ENCODE data around the gene ZNF415.

DNA sequence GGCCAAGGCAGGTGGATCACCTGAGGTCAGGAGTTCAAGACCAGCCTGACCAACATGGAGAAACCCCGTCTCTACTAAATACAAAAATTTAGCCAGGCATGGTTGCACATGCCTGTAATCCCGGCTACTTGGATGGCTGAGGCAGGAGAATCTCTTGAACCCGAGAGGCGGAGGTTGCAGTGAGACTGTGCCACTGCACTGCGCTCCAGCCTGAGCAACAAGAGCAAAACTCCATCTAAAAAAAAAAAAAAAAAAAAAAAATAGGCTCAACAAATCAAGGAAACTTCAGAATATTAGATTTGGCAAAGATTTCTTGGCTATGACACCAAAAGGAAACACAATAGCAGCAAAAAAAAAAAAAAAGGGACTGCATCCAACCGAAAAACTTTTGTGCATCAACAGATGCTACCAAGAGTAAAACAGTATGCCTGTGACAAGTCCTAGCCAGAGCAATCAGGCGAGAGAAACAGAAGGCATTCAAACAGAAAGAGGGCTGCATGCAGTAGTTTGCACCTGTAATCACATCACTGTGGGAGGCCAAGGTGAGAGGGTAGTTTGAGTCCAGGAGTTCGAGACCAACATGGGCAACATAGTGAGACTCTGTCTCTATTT is 53.3 kb downstream of the ZNF415 start:
- TF ChIP-seq, protein P1, sequence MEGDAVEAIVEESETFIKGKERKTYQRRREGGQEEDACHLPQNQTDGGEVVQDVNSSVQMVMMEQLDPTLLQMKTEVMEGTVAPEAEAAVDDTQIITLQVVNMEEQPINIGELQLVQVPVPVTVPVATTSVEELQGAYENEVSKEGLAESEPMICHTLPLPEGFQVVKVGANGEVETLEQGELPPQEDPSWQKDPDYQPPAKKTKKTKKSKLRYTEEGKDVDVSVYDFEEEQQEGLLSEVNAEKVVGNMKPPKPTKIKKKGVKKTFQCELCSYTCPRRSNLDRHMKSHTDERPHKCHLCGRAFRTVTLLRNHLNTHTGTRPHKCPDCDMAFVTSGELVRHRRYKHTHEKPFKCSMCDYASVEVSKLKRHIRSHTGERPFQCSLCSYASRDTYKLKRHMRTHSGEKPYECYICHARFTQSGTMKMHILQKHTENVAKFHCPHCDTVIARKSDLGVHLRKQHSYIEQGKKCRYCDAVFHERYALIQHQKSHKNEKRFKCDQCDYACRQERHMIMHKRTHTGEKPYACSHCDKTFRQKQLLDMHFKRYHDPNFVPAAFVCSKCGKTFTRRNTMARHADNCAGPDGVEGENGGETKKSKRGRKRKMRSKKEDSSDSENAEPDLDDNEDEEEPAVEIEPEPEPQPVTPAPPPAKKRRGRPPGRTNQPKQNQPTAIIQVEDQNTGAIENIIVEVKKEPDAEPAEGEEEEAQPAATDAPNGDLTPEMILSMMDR (conservative IDR thresholded peaks at IDR 0.05 in 1 of 2, IDR thresholded peaks at IDR 0.05 in 1 of 2; ENCODE audit: low read depth in 1 of 2, low read length in 2 of 2) = no peak
- no peak for TF ChIP-seq EZH2 (IDR thresholded peaks at IDR 0.05; ENCODE audit: low read length, missing control alignments)
